Sigmoid colon (tissue), 7 donors: ENCODE results near the gene NDE1. TPM values are rescaled to one million over a fixed set of nuclear protein-coding genes. Genes with fewer than 3 reads are reported as not detected.
A peak's percentile ranks its signal among the peaks of the same experiment; 100 is the strongest.

Source experiments
- DNase-seq: peaks from one replicate; pipeline ENCODE4 v3.0.0-alpha.2; 2019
- H3K27ac ChIP-seq, 4 donors: fragments of 200-600 bp; sonication (generic); one replicate each; pipeline ENCODE4 v1.5.1; 2016 to 2019; ENCODE audit warnings: mild to moderate bottlenecking in 1 of 4
- H3K27me3 ChIP-seq, 3 donors: fragments of 200-600 bp; sonication (generic); one replicate each; pipeline ENCODE4 v1.5.1; 2019; ENCODE audit warnings: mild to moderate bottlenecking in 1 of 3
- H3K36me3 ChIP-seq, 4 donors: fragments of 200-600 bp; sonication (generic); one replicate each; pipeline ENCODE4 v1.5.1; 2016 to 2019
- H3K4me1 ChIP-seq, 4 donors: fragments of 200-600 bp; sonication (generic); one replicate each; pipeline ENCODE4 v1.5.1; 2017 to 2019
- H3K4me3 ChIP-seq, 4 donors: fragments of 200-600 bp; sonication (generic); one replicate each; pipeline ENCODE4 v1.5.1; 2017 to 2019; ENCODE audit warnings: mild to moderate bottlenecking in 2 of 4, moderate library complexity in 1 of 4
- H3K9me3 ChIP-seq, 4 donors: fragments of 200-600 bp in 3 of 4; sonication (generic) in 3 of 4; one replicate each; pipeline versions ENCODE4 v1.5.1 to v1.6.1; 2013 to 2019
- EP300 ChIP-seq, 4 donors: sonication (generic); formaldehyde crosslinking; IDR thresholded peaks; one replicate each; pipeline ENCODE4 v1.6.1; 2017; ENCODE audit warnings: antibody characterized with exemption in 4 of 4
- POLR2A ChIP-seq, 2 donors: fragments of 450-650 bp; IDR thresholded peaks; one replicate each; pipeline ENCODE4 v1.6.1; 2016; ENCODE audit warnings: antibody characterized with exemption in 2 of 2, mild to moderate bottlenecking in 2 of 2, moderate library complexity in 2 of 2
- POLR2AphosphoS5 ChIP-seq, 4 donors: sonication (generic); formaldehyde crosslinking; IDR thresholded peaks; one replicate each; pipeline ENCODE4 v1.6.1; 2017; ENCODE audit warnings: antibody characterized with exemption in 4 of 4
- WGBS, 2 donors: extraction: QIAGEN DNeasy Blood & Tissue Kit; methylation state at CpG; one replicate each; pipeline ENCODE4 v1.1.7; 2013; 5-methylcytosine and 5-hydroxymethylcytosine counted together
- intact Hi-C: fragments of 100-400 bp; cut with DNase I; formaldehyde crosslinking; loops from one replicate; pipeline ENCODE4 v1.15.1; 2023
- polyA plus RNA-seq, 3 donors: library from polyadenylated mRNA; stranded (reverse); fragments of 200-250 nt; gene quantifications; one replicate each; pipeline ENCODE4 v1.2.3, GENCODE V29; 2013
- total RNA-seq, 4 donors: library from RNA; depleted of rRNA; stranded (reverse); fragments of >200 nt; gene quantifications; one replicate each; pipeline ENCODE4 v1.1.0, GENCODE V29; 2016
- TF ChIP-seq, protein P1 (sequence below), 4 experiments: fragments of 450-650 bp in 3 of 4; fragments of 200-600 bp in 1 of 4; IDR thresholded peaks; one replicate each; pipeline ENCODE4 v1.5.1; 2016 to 2019; ENCODE audit warnings: antibody characterized with exemption in 4 of 4, mild to moderate bottlenecking in 3 of 4, moderate library complexity in 2 of 4
- donor health status: healthy with polysubstance abuse.
- donor health status: Bipolar disorder and iron deficiency.
- donor health status: healthy.

Gene NDE1
- total and polyA plus RNA-seq, 7 donors, result 11.3 to 86.1 (median 29.3) TPM

DNA sequence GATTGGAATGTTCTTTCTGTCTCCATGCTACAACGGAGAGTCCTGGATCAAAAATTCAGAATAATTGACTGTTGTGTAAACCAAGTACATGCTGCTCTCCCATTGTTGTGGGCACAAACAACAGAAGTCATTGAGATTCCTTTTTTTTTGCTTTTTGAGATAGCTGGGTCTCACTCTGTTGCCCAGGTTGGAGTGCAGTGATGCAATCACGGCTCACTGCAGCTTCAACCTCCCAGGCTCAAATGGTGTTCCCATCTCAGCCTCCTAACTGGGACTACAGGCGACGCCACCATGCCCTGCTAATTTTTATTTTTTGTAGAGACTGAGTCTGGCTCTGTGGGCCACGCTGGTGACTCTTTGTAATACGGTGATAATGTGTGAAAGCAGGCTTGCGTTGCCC, 24.5 kb downstream of the NDE1 start:
- no peaks in the 10 kb centered on the region for H3K9me3 ChIP-seq
- H3K36me3 ChIP-seq, result peaks cover 0 to 44% (median 19%) of the 10 kb centered on the region in 4 donors
- no peak for DNase-seq
- WGBS, 2 donors, result 96 to 97% methylated on average over 7 of the region's 7 CpGs
- H3K4me3 ChIP-seq, result no peak overlapping the region
- TF ChIP-seq EP300 (IDR thresholded peaks at IDR 0.05) (no peak), POLR2A (IDR thresholded peaks at IDR 0.05) (no peak), POLR2AphosphoS5 (IDR thresholded peaks at IDR 0.05) (no peak)
- TF ChIP-seq, protein P1, sequence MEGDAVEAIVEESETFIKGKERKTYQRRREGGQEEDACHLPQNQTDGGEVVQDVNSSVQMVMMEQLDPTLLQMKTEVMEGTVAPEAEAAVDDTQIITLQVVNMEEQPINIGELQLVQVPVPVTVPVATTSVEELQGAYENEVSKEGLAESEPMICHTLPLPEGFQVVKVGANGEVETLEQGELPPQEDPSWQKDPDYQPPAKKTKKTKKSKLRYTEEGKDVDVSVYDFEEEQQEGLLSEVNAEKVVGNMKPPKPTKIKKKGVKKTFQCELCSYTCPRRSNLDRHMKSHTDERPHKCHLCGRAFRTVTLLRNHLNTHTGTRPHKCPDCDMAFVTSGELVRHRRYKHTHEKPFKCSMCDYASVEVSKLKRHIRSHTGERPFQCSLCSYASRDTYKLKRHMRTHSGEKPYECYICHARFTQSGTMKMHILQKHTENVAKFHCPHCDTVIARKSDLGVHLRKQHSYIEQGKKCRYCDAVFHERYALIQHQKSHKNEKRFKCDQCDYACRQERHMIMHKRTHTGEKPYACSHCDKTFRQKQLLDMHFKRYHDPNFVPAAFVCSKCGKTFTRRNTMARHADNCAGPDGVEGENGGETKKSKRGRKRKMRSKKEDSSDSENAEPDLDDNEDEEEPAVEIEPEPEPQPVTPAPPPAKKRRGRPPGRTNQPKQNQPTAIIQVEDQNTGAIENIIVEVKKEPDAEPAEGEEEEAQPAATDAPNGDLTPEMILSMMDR (IDR thresholded peaks at IDR 0.05), result no peak
- H3K27me3 ChIP-seq, result no peaks in the 10 kb centered on the region
- intact Hi-C loops, result no loop called here
- H3K4me1 ChIP-seq, result peaks cover 0 to 23% (median 19%) of the 10 kb centered on the region in 4 donors
- H3K27ac ChIP-seq, result peak overlapping the region in 3 of 4 donors; percentile 15 to 88 (median 78)

DNA sequence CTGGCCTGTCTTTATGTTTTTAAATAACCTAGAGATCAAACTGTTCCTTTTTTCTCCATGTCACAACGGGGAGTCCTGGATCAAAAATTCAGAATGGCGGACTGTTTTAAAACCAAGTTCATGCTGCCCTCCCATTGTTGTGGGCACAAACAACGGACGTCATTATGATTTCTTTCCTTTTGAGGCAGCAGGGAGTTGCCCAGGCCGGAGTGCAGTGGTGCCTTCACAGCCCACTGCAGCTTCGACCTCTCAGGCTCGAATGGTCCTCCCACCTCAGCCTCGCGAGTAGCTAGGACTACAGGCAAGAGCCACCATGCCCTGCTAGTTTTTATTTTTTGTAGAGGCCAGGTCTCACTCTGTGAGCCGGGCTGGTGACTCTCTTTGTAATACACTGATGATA, 26.5 kb downstream of the NDE1 start:
- no peak for DNase-seq
- Histone ChIP-seq H3K4me3 (no peak overlapping the region), H3K4me1 (peaks cover 0 to 23% (median 19%) of the 10 kb centered on the region in 4 donors), H3K9me3 (no peaks in the 10 kb centered on the region), H3K36me3 (peaks cover 0 to 37% (median 20%) of the 10 kb centered on the region in 4 donors), H3K27ac (no peak overlapping the region), H3K27me3 (no peaks in the 10 kb centered on the region)
- intact Hi-C loops, result no loop called here
- no peak for TF ChIP-seq POLR2A (IDR thresholded peaks at IDR 0.05)
- no peak for TF ChIP-seq POLR2AphosphoS5 (IDR thresholded peaks at IDR 0.05)
- no peak for TF ChIP-seq EP300 (IDR thresholded peaks at IDR 0.05)
- WGBS, 2 donors, result 84 to 85% methylated on average over 10 of the region's 10 CpGs

DNA sequence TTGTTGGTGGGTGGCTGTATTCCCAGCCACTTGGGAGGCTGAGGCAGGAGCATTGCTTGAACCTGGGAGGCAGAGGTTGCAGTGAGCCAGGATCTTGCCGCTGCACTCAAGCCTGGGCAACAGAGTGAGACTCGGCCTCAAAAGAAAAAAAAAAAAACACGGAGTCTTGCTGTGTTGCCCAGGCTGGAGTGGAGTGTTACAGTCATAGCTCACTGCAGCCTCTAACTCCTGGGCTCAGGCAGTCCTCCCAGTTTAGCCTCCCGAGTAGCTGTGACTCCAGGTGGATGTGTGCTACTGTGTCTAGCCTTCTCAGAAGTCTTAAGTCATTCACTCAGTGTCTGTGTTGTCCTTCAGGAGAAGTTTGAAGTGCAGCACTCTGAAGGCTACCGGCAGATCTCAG, 27.4 kb downstream of the NDE1 start:
- H3K36me3 ChIP-seq, result peaks cover 0 to 37% (median 20%) of the 10 kb centered on the region in 4 donors
- 95 to 97% methylated on average over 5 of the region's 5 CpGs for WGBS, 2 donors
- H3K27ac ChIP-seq, result no peak overlapping the region
- no peaks in the 10 kb centered on the region for H3K27me3 ChIP-seq
- no peak overlapping the region for H3K4me3 ChIP-seq
- no peak for TF ChIP-seq POLR2AphosphoS5 (IDR thresholded peaks at IDR 0.05)
- TF ChIP-seq, protein P1 (IDR thresholded peaks at IDR 0.05), result no peak
- DNase-seq, result no peak
- peaks cover 0 to 14% (median 11%) of the 10 kb centered on the region in 4 donors for H3K4me1 ChIP-seq
- H3K9me3 ChIP-seq, result no peaks in the 10 kb centered on the region
- intact Hi-C loops, result no loop called here

DNA sequence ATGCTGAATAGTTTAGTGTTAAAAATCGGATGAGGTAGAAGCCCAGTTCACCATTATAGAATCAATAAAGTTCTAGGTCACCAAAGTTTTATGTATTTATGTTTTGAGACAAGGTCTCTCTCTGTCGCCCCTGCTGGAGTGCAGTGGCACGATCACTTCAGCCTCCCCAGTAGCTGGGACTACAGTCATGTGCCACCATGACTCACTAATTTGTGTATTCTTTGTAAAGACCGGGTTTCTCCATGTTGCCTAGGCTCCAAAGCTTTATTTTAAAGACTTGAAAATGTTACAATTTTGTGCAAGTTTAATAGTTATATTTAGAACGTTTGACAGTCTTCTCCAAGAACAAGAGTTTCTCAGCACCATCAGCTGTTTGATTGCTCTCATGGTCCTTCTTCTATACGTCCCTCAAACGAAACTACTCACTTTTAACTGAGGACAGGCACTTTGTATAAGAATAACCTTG, 32.1 kb downstream of the NDE1 start:
- 62 to 63% methylated on average over 7 of the region's 7 CpGs for WGBS, 2 donors
- H3K4me1 ChIP-seq, result no peaks in the 10 kb centered on the region
- peaks cover 0 to 68% (median 22%) of the 10 kb centered on the region in 4 donors for H3K36me3 ChIP-seq
- H3K9me3 ChIP-seq, result no peaks in the 10 kb centered on the region
- intact Hi-C loops, result no loop called here
- H3K4me3 ChIP-seq, result no peak overlapping the region
- DNase-seq, result no peak
- TF ChIP-seq, protein P1 (IDR thresholded peaks at IDR 0.05), result peak in 1 of 4 experiments; percentile 17
- no peak for TF ChIP-seq POLR2AphosphoS5 (IDR thresholded peaks at IDR 0.05)
- peak overlapping the region in 1 of 4 donors; percentile 7 for H3K27ac ChIP-seq
- no peaks in the 10 kb centered on the region for H3K27me3 ChIP-seq

DNA sequence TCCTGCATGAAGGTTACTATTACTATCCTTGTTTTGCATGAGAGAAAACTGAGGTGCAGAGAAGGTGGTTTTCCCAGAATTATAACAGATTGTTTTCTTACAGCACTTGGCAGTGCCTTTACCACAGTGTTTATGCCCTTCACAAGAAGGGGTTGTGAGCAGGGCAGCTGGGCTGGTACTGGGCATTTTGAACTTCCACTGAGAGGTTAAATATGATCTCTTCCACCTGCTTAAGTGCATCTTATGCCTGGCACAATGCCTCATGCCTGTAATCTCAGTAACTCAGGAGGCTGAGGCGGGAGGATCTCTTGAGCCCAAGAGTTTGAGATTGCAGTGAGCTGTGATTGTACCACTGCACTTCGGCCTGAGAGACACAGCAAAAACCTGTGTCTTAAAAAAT, 36.2 kb downstream of the NDE1 start:
- 95 to 98% methylated on average over 2 of the region's 2 CpGs for WGBS, 2 donors
- H3K27me3 ChIP-seq, result no peaks in the 10 kb centered on the region
- no peak for TF ChIP-seq EP300 (IDR thresholded peaks at IDR 0.05)
- no peak for TF ChIP-seq POLR2AphosphoS5 (IDR thresholded peaks at IDR 0.05)
- TF ChIP-seq, protein P1 (IDR thresholded peaks at IDR 0.05), result no peak
- TF ChIP-seq POLR2A (IDR thresholded peaks at IDR 0.05), result no peak
- H3K36me3 ChIP-seq, result peaks cover 0 to 73% (median 18%) of the 10 kb centered on the region in 4 donors
- intact Hi-C loops, result no loop called here
- H3K4me3 ChIP-seq, result no peak overlapping the region
- no peaks in the 10 kb centered on the region for H3K4me1 ChIP-seq
- H3K9me3 ChIP-seq, result no peaks in the 10 kb centered on the region
- no peak for DNase-seq
- H3K27ac ChIP-seq, result no peak overlapping the region
